WTC11 (cell line): ENCODE measurements around the gene FOXK1. TPM values are rescaled to one million over a fixed set of nuclear protein-coding genes. Genes with fewer than 3 reads are reported as not detected.

ENCODE experiments used
- ATAC-seq: fragments of 200-7000 bp; cut with Tn5 transposase; 2 replicates; pipeline ENCODE4 v1.10.0; 2021; ENCODE audit warnings: mild to moderate bottlenecking, moderate library complexity
- CTCF ChIA-PET: fragments of 300-600 bp; sonication (Branson Sonifier 250); formaldehyde crosslinking; loops from one replicate; lab custom pipeline; 2021; ENCODE audit warnings: antibody characterized with exemption; lab: Charles Lee
- POLR2A ChIA-PET: fragments of 350-600 bp; sonication (Branson Sonifier 250); formaldehyde crosslinking; loops from one replicate; lab custom pipeline; 2021; ENCODE audit warnings: antibody characterized with exemption; lab: Charles Lee
- DNase-seq: peaks from one replicate; pipeline ENCODE4 v3.0.0; 2021; ENCODE audit warnings: low spot score
- H3K27ac Mint-ChIP-seq: 2 replicates; pipeline ENCODE4 v1.8.0; 2021; ENCODE audit warnings: mixed read lengths
- H3K27me3 Mint-ChIP-seq: 2 replicates; pipeline ENCODE4 v1.8.0; 2021; ENCODE audit warnings: low read depth, mild to moderate bottlenecking, moderate library complexity, mixed read lengths
- H3K36me3 Mint-ChIP-seq: 2 replicates; pipeline ENCODE4 v1.8.0; 2021; ENCODE audit warnings: mixed read lengths
- H3K4me1 Mint-ChIP-seq: 2 replicates; pipeline ENCODE4 v1.8.0; 2022; ENCODE audit warnings: mixed read lengths
- H3K4me3 Mint-ChIP-seq: 2 replicates; pipeline ENCODE4 v1.8.0; 2021; ENCODE audit warnings: mild to moderate bottlenecking, moderate library complexity, mixed read lengths
- H3K9me3 Mint-ChIP-seq: 2 replicates; pipeline ENCODE4 v1.8.0; 2021; ENCODE audit warnings: mixed read lengths
- ATF1 ChIP-seq: sonication (generic); formaldehyde crosslinking; IDR thresholded peaks from 2 replicates; pipeline ENCODE4 v1.8.1; 2023; ENCODE audit warnings: mild to moderate bottlenecking, moderate library complexity, missing genetic modification reagents
- E2F1 ChIP-seq: sonication (generic); formaldehyde crosslinking; IDR thresholded peaks from 2 replicates; pipeline ENCODE4 v1.8.0; 2022; ENCODE audit warnings: mild to moderate bottlenecking, missing genetic modification reagents
- FOXP1 ChIP-seq: sonication (generic); formaldehyde crosslinking; IDR thresholded peaks from 2 replicates; pipeline ENCODE4 v1.8.0; 2022; ENCODE audit warnings: missing genetic modification reagents, mild to moderate bottlenecking, moderate library complexity, borderline replicate concordance
- HMGXB4 ChIP-seq: sonication (generic); formaldehyde crosslinking; IDR thresholded peaks from 2 replicates; pipeline ENCODE4 v1.8.1; 2023; ENCODE audit warnings: mild to moderate bottlenecking, moderate library complexity, missing genetic modification reagents
- OVOL2 ChIP-seq: fragments of 250-450 bp; sonication (Bioruptor Pico); IDR thresholded peaks from 2 replicates; pipeline ENCODE4 v1.9.0; 2021; ENCODE audit warnings: mild to moderate bottlenecking, borderline replicate concordance
- PREB ChIP-seq: sonication (generic); formaldehyde crosslinking; IDR thresholded peaks from 2 replicates; pipeline ENCODE4 v1.8.1; 2022; ENCODE audit warnings: mild to moderate bottlenecking, missing genetic modification reagents, moderate library complexity, borderline replicate concordance
- RORB ChIP-seq: fragments of 250-450 bp; sonication (Bioruptor Pico); IDR thresholded peaks from 2 replicates; pipeline ENCODE4 v1.9.0; 2021; ENCODE audit warnings: mild to moderate bottlenecking
- SMAD4 ChIP-seq: sonication (generic); formaldehyde crosslinking; IDR thresholded peaks from 2 replicates; pipeline ENCODE4 v1.8.0; 2022; ENCODE audit warnings: mild to moderate bottlenecking, missing genetic modification reagents
- TEAD4 ChIP-seq: sonication (generic); formaldehyde crosslinking; IDR thresholded peaks from 2 replicates; pipeline ENCODE4 v1.8.0; 2022; ENCODE audit warnings: mild to moderate bottlenecking, missing genetic modification reagents
- ZNF121 ChIP-seq: sonication (generic); formaldehyde crosslinking; IDR thresholded peaks from 2 replicates; pipeline ENCODE4 v1.8.0; 2023; ENCODE audit warnings: missing genetic modification reagents
- ZNF232 ChIP-seq: sonication (generic); formaldehyde crosslinking; IDR thresholded peaks from 2 replicates; pipeline ENCODE4 v1.8.0; 2022; ENCODE audit warnings: mild to moderate bottlenecking, missing genetic modification reagents
- ZNF317 ChIP-seq: sonication (generic); formaldehyde crosslinking; IDR thresholded peaks from 2 replicates; pipeline ENCODE4 v1.8.1; 2023; ENCODE audit warnings: low read depth, mild to moderate bottlenecking, moderate library complexity, missing genetic modification reagents, borderline replicate concordance
- ZNF416 ChIP-seq: fragments of 250-450 bp; sonication (Bioruptor Pico); IDR thresholded peaks from 2 replicates; pipeline ENCODE4 v1.9.0; 2021; ENCODE audit warnings: mild to moderate bottlenecking, inconsistent platforms
- total RNA-seq: library from RNA; stranded (reverse); gene quantifications from 3 replicates; pipeline ENCODE4 v1.2.3, GENCODE V29; 2021
- TF ChIP-seq, protein P1 (sequence below): fragments of 250-450 bp; sonication (Bioruptor Pico); IDR thresholded peaks from 2 replicates; pipeline ENCODE4 v1.9.0; 2021; ENCODE audit warnings: moderate library complexity, mild to moderate bottlenecking, inconsistent platforms, borderline replicate concordance
- TF ChIP-seq, protein P2 (sequence below): sonication (generic); formaldehyde crosslinking; IDR thresholded peaks from 2 replicates; pipeline ENCODE4 v1.8.1; 2023; ENCODE audit warnings: mild to moderate bottlenecking, missing genetic modification reagents
- TF ChIP-seq, protein P3 (sequence below): sonication (generic); formaldehyde crosslinking; IDR thresholded peaks from 2 replicates; pipeline ENCODE4 v1.8.0; 2023; ENCODE audit warnings: missing genetic modification reagents
- TF ChIP-seq, protein P4 (sequence below): sonication (generic); formaldehyde crosslinking; IDR thresholded peaks from 2 replicates; pipeline ENCODE4 v1.8.1; 2023; ENCODE audit warnings: mild to moderate bottlenecking, missing genetic modification reagents, borderline replicate concordance
- TF ChIP-seq, protein P5 (sequence below): sonication (generic); formaldehyde crosslinking; IDR thresholded peaks from 2 replicates; pipeline ENCODE4 v1.8.1; 2023; ENCODE audit warnings: mild to moderate bottlenecking, missing genetic modification reagents

Gene FOXK1
- total RNA-seq, 1 experiment from 2014 or later: 21.9 TPM

DNA sequence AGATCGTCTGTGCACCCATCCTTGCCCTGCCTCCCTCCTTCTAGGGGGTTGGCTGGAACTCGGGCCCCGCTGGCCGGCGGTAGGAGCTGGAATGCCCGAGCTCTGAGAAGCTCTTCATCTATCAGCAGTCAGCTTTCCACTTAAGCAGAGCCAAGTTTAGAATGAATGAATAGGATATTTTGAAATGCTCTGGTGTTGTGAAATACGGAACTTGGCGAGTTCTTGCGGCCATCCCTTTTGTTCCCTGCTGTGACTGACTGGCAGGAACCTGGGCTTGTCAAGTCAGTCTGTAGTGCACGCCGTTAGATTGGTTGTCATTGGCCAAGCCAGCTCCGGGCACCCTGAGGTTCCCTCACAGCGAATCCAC lies 33.3 kb downstream of the FOXK1 start:
- H3K36me3 Mint-ChIP-seq: peaks cover 30% of the 10 kb centered on the region
- POLR2A ChIA-PET: no interaction called here
- ATAC-seq: no peak
- H3K4me1 Mint-ChIP-seq: peaks cover 10% of the 10 kb centered on the region; the same call in 1 of the 2 replicates
- CTCF ChIA-PET: no interaction called here
- DNase-seq: no peak
- no peak overlapping the region for H3K4me3 Mint-ChIP-seq
- TF ChIP-seq, protein P1, sequence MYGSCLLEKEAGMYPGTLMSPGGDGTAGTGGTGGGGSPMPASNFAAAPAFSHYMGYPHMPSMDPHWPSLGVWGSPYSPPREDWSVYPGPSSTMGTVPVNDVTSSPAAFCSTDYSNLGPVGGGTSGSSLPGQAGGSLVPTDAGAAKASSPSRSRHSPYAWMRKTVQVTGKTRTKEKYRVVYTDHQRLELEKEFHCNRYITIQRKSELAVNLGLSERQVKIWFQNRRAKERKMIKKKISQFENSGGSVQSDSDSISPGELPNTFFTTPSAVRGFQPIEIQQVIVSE (CRISPR knock-in tag): no peak
- TF ChIP-seq ZNF121 (CRISPR knock-in tag) (no peak), PREB (CRISPR knock-in tag) (no peak), ZNF416 (CRISPR knock-in tag) (no peak), ATF1 (CRISPR knock-in tag) (no peak), OVOL2 (no peak), RORB (CRISPR knock-in tag) (no peak), ZNF317 (no peak), ZNF232 (CRISPR knock-in tag) (no peak), SMAD4 (no peak), HMGXB4 (no peak), TEAD4 (CRISPR knock-in tag) (no peak), E2F1 (no peak), FOXP1 (CRISPR knock-in tag) (no peak)
- TF ChIP-seq, protein P2, sequence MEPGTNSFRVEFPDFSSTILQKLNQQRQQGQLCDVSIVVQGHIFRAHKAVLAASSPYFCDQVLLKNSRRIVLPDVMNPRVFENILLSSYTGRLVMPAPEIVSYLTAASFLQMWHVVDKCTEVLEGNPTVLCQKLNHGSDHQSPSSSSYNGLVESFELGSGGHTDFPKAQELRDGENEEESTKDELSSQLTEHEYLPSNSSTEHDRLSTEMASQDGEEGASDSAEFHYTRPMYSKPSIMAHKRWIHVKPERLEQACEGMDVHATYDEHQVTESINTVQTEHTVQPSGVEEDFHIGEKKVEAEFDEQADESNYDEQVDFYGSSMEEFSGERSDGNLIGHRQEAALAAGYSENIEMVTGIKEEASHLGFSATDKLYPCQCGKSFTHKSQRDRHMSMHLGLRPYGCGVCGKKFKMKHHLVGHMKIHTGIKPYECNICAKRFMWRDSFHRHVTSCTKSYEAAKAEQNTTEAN: no peak
- TF ChIP-seq, protein P3, sequence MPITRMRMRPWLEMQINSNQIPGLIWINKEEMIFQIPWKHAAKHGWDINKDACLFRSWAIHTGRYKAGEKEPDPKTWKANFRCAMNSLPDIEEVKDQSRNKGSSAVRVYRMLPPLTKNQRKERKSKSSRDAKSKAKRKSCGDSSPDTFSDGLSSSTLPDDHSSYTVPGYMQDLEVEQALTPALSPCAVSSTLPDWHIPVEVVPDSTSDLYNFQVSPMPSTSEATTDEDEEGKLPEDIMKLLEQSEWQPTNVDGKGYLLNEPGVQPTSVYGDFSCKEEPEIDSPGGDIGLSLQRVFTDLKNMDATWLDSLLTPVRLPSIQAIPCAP (CRISPR knock-in tag): no peak
- TF ChIP-seq, protein P4, sequence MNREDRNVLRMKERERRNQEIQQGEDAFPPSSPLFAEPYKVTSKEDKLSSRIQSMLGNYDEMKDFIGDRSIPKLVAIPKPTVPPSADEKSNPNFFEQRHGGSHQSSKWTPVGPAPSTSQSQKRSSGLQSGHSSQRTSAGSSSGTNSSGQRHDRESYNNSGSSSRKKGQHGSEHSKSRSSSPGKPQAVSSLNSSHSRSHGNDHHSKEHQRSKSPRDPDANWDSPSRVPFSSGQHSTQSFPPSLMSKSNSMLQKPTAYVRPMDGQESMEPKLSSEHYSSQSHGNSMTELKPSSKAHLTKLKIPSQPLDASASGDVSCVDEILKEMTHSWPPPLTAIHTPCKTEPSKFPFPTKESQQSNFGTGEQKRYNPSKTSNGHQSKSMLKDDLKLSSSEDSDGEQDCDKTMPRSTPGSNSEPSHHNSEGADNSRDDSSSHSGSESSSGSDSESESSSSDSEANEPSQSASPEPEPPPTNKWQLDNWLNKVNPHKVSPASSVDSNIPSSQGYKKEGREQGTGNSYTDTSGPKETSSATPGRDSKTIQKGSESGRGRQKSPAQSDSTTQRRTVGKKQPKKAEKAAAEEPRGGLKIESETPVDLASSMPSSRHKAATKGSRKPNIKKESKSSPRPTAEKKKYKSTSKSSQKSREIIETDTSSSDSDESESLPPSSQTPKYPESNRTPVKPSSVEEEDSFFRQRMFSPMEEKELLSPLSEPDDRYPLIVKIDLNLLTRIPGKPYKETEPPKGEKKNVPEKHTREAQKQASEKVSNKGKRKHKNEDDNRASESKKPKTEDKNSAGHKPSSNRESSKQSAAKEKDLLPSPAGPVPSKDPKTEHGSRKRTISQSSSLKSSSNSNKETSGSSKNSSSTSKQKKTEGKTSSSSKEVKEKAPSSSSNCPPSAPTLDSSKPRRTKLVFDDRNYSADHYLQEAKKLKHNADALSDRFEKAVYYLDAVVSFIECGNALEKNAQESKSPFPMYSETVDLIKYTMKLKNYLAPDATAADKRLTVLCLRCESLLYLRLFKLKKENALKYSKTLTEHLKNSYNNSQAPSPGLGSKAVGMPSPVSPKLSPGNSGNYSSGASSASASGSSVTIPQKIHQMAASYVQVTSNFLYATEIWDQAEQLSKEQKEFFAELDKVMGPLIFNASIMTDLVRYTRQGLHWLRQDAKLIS (CRISPR knock-in tag): no peak
- TF ChIP-seq, protein P5, sequence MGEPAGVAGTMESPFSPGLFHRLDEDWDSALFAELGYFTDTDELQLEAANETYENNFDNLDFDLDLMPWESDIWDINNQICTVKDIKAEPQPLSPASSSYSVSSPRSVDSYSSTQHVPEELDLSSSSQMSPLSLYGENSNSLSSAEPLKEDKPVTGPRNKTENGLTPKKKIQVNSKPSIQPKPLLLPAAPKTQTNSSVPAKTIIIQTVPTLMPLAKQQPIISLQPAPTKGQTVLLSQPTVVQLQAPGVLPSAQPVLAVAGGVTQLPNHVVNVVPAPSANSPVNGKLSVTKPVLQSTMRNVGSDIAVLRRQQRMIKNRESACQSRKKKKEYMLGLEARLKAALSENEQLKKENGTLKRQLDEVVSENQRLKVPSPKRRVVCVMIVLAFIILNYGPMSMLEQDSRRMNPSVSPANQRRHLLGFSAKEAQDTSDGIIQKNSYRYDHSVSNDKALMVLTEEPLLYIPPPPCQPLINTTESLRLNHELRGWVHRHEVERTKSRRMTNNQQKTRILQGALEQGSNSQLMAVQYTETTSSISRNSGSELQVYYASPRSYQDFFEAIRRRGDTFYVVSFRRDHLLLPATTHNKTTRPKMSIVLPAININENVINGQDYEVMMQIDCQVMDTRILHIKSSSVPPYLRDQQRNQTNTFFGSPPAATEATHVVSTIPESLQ (CRISPR knock-in tag): no peak
- peaks cover 63% of the 10 kb centered on the region for H3K27me3 Mint-ChIP-seq
- no peak overlapping the region for H3K27ac Mint-ChIP-seq
- peaks cover 11% of the 10 kb centered on the region for H3K9me3 Mint-ChIP-seq
